ENCODE data around the gene DDX53. TPM values are rescaled to one million over a fixed set of nuclear protein-coding genes. Genes with fewer than 3 reads are reported as not detected.

The DDX53 gene
- total RNA-seq, 1 experiment from 2014 or later, result not detected

DNA sequence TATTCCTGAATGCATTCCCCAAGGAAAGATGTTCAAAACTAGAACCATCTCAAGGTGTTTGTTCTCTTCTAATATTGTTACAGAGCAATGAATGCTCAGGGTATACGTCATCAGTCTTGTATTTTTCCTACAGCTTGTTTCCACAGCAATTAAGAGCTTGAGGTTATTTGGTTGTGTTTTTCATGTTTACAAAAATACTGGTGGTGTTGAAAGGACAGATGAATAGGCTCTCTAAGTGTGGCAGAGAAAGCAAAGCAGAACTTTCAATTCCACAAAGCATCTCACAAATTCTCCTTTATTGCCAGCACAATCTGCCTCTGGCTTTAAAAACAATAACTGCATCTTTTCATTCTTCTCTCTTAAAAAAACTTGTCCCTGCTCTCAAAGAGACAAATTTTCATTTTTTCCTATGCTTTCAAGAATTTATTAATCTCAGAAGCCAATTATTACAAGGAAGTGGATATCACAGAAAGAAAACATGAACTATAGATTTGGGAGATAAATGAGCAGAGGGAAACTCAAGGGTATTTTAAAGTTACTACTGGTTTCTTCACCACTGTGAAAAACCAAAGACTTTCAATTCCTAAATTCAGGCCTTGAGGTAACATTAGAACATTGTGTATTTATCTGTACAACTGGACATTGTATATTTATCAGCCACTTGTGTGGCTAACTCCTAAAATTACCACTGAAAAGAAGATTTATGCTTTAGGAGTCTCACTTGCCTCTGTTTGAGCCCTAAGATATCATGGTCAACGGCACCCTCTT, 49.2 kb downstream of the DDX53 start:
- DNase-seq (ENCODE audit: low spot score), result no peak

DNA sequence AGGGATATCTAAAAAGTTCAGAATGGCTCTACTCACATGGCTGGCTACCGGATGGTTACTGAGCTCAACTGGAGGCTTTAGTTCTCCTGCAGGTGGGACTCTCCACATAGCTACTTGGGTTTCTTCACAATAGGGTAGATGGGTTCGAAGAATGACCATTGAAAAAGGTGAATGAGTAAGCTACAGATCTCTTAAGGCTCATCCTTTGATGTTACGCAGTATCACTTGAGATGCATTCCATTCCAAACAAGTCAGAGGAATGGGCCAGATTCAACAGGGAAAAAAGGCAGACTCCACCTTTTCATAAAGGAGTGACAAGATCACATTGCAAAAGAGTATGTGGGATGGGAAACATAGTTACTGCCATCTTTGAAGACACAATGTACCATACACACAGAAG, 52.6 kb downstream of the DDX53 start:
- DNase-seq (ENCODE audit: low spot score), result no peak

All from A172 (cell line).